MCF 10A (cell line): ENCODE results near the gene TTC34. TPM values are rescaled to one million over a fixed set of nuclear protein-coding genes. Genes with fewer than 3 reads are reported as not detected.

Source experiments
- BruUV-seq: library from RNA; stranded (reverse); fragments of 400-500 nt; replicated peaks from 2 replicates; lab custom pipeline; 2021; lab: Mats Ljungman, UMichigan
- CTCF ChIA-PET: fragments of 300-600 bp; sonication (Branson Sonifier 250); formaldehyde crosslinking; extraction: SDS; loops from one replicate; lab custom pipeline; 2021; ENCODE audit warnings: antibody characterized with exemption, inconsistent platforms; lab: Yijun Ruan, JAX
- POLR2A ChIA-PET: fragments of 300-600, 350-650 bp; sonication (Branson Sonifier 250); formaldehyde crosslinking; extraction: SDS; loops from one replicate; lab custom pipeline; 2020; ENCODE audit warnings: antibody characterized with exemption, inconsistent platforms; lab: Yijun Ruan, JAX
- DNase-seq: peaks from one replicate; pipeline ENCODE4 v3.0.0-alpha.2; 2018; ENCODE audit not compliant: unreplicated experiment
- H3K27ac Mint-ChIP-seq: one replicate; pipeline ENCODE4 v1.8.0; 2022; ENCODE audit warnings: mild to moderate bottlenecking, low read depth, mixed read lengths; ENCODE audit not compliant: unreplicated experiment
- H3K27me3 Mint-ChIP-seq: one replicate; pipeline ENCODE4 v1.8.0; 2022; ENCODE audit warnings: mixed read lengths; ENCODE audit not compliant: insufficient read depth, unreplicated experiment
- H3K36me3 Mint-ChIP-seq: one replicate; pipeline ENCODE4 v1.8.0; 2022; ENCODE audit warnings: mild to moderate bottlenecking, moderate library complexity, mixed read lengths; ENCODE audit not compliant: insufficient read depth, unreplicated experiment
- H3K4me1 Mint-ChIP-seq: one replicate; pipeline ENCODE4 v1.8.0; 2022; ENCODE audit warnings: mixed read lengths; ENCODE audit not compliant: insufficient read depth, unreplicated experiment
- H3K4me3 Mint-ChIP-seq: one replicate; pipeline ENCODE4 v1.8.0; 2022; ENCODE audit warnings: mild to moderate bottlenecking, moderate library complexity, mixed read lengths; ENCODE audit not compliant: unreplicated experiment
- H3K9me3 Mint-ChIP-seq: one replicate; pipeline ENCODE4 v1.8.0; 2022; ENCODE audit warnings: mixed read lengths; ENCODE audit not compliant: unreplicated experiment
- CTCF ChIP-seq: fragments of 200-600 bp; IDR thresholded peaks from one replicate; pipeline ENCODE4 v1.8.0; 2022; ENCODE audit warnings: antibody characterized with exemption, mild to moderate bottlenecking; ENCODE audit not compliant: unreplicated experiment
- intact Hi-C: fragments of 100-400 bp; cut with micrococcal nuclease; formaldehyde crosslinking; loops from 2 replicates; pipeline ENCODE4 v1.14.1; 2022
- total RNA-seq: library from RNA; stranded (reverse); gene quantifications from 2 replicates; pipeline ENCODE4 v1.2.3, GENCODE V29; 2022

TTC34 gene
- total RNA-seq, 1 experiment from 2014 or later, result 0.47 TPM

GRCh38 chr1:2650967-2651645, 150.4 kb downstream of the TTC34 start:
- Mint-ChIP-seq H3K9me3 (peaks cover 10% of the 10 kb centered on the region), H3K4me1 (no peaks in the 10 kb centered on the region), H3K27ac (no peak overlapping the region), H3K27me3 (no peaks in the 10 kb centered on the region), H3K4me3 (no peak overlapping the region), H3K36me3 (no peaks in the 10 kb centered on the region)
- no peak for TF ChIP-seq CTCF
- no peak for DNase-seq
- ChIA-PET CTCF (interaction anchor here (0.6 kb wide), 1 partner anchor 456 kb away, joined by 3 read pairs; no protein-coding TSS in a partner anchor), POLR2A (no interaction called here)
- intact Hi-C loops, result no loop called here
- BruUV-seq, result no TSS peak

GRCh38 chr1:2646837-2647236, 154.7 kb downstream of the TTC34 start:
- no TSS peak for BruUV-seq
- Mint-ChIP-seq H3K27me3 (no peaks in the 10 kb centered on the region), H3K4me3 (no peak overlapping the region), H3K4me1 (peaks cover 6% of the 10 kb centered on the region), H3K36me3 (no peaks in the 10 kb centered on the region), H3K27ac (no peak overlapping the region), H3K9me3 (peaks cover 9% of the 10 kb centered on the region)
- DNase-seq, result peak; percentile 18
- CTCF ChIA-PET, result interaction anchor here (0.5 kb wide), 1 partner anchor 46 kb away, joined by 3 read pairs; no protein-coding TSS in a partner anchor
- intact Hi-C loops, result no loop called here
- POLR2A ChIA-PET, result interaction anchor here (0.8 kb wide), 1 partner anchor 61 kb away, joined by 3 read pairs; no protein-coding TSS in a partner anchor
- TF ChIP-seq CTCF, result no peak

GRCh38 chr1:2645776-2646175, 155.7 kb downstream of the TTC34 start:
- CTCF ChIA-PET, result no interaction called here
- no peak for DNase-seq
- intact Hi-C loops, result no loop called here
- no peak overlapping the region for H3K27ac Mint-ChIP-seq
- no peak overlapping the region for H3K4me3 Mint-ChIP-seq
- no TSS peak for BruUV-seq
- H3K4me1 Mint-ChIP-seq, result peaks cover 6% of the 10 kb centered on the region
- H3K27me3 Mint-ChIP-seq, result no peaks in the 10 kb centered on the region
- POLR2A ChIA-PET, result no interaction called here
- peaks cover 9% of the 10 kb centered on the region for H3K9me3 Mint-ChIP-seq
- H3K36me3 Mint-ChIP-seq, result no peaks in the 10 kb centered on the region
- TF ChIP-seq CTCF, result no peak

GRCh38 chr1:2645143-2645542, 156.3 kb downstream of the TTC34 start:
- ChIA-PET POLR2A (no interaction called here), CTCF (no interaction called here)
- H3K9me3 Mint-ChIP-seq, result peaks cover 9% of the 10 kb centered on the region

More at GRCh38 chr1:2645143-2645542, 156.3 kb downstream of the TTC34 start:
- Mint-ChIP-seq H3K27me3 (no peaks in the 10 kb centered on the region), H3K4me3 (no peak overlapping the region), H3K36me3 (no peaks in the 10 kb centered on the region), H3K4me1 (peaks cover 6% of the 10 kb centered on the region), H3K27ac (no peak overlapping the region)
- DNase-seq, result no peak
- no peak for TF ChIP-seq CTCF
- intact Hi-C loops, result no loop called here
- BruUV-seq, result no TSS peak
